Stimulated activated CD4-positive, alpha-beta T cell treated with anti-CD3 and anti-CD28 coated beads, Interleukin-1b, Interleukin-23, amount 100 ng/mL, for 4 hours (primary cell): ENCODE data around the gene HPN.
"Not testable (repeated sequence)": the region's sequence is repeated elsewhere in the genome, so short reads cannot be mapped to it uniquely, and the experiment has no call there.

Source experiments
- DNase-seq, 2 donors: peaks; one replicate each; pipeline ENCODE4 v3.0.0-alpha.2; 2020; ENCODE audit warnings: low read depth in 2 of 2

HPN gene

DNA sequence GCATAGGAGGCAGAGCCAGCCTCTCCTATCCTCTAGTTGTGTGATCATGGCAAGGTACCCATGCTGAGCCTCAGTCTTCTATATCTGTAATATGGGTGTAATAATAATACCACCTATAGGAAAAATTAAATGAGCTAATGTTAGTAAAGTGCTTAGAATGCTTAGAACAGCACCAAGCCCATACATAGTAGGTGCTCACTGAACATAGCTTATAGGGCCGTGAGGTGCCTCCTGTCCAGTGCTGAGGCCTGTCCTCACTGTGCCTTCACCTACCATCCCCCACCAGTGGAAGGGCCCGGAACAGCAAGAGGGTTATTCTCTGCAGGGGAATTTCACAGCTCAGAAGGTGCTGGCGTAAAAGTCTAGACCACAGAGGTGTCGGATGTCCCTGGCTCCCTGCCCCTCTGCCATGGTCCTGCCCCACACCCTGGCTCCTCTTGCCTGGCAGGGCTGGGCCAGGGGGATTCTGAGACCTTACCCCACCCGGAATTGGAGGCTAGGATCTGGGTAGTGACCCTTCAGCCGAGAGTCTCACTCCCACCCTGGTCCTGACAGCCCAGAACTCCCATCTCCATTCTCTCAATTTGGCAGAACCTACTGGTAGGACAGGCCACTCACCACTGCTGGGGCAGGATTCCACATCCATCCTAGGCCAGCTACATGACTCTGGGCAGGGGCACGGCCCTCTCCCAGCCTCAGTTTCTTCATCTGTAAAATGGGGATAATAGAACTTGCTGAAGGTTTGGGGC is 13.5 kb upstream of the HPN start:
- no peak for DNase-seq

DNA sequence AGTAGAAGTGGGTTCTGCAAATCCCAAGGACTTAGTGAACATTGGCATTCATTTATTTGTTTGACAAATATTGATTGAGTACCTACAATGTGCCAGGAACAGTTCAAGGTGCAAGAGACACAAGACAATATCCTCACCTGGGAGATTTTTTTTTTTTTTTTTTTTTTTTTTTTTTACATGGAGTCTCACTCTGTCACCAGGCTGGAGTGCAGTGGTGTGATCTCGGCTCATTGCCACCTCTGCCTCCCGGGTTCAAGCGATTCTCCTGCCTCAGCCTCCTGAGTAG is 13.0 kb upstream of the HPN start:
- not testable (repeated sequence) for DNase-seq

DNA sequence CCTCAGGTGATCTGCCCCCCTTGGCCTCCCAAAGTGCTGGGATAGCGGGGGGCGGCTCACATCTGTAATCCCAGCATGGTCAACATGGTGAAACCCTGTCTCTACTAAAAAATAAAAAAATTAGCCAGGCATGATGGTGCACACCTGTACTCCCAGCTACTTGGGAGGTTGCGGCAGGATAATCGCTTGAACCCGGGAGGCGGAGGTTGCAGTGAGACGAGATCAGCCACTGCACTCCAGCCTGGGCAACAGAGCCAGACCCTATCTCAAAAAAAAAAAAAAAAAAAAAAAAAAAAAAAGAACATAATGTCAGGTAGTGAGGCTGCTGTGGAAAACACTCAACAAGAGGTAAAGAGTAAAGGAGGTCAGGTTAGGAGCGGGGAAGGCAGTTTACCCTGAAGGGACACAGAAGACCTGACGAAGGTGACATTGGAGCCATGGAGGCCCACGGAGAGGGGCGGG is 12.2 kb upstream of the HPN start:
- not testable (repeated sequence) for DNase-seq

DNA sequence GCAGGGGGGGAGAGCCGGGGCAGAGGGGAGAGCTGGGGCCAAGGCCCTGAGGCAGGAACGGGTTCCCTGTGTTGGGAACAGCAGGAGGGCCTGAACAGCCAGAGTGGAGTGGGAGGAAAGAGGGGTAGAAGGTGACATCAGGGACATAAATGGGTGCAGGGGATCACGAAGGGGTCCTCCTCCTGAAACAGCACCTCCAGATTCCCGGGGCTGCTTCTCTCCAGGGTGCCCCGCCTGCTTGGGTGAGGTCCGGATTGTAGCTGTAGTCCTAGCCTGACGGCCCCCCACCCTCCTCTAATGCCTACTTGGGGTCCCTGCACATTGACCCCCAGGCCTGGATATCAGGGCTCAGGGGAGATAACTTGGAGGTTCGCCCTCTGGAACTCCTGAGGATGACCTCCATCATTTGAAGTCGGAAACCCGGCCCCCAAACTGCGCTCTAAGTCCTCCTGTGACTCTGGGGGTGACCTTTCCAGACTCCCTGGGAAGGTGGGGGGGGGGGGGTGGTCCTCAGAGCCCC is 11.7 kb upstream of the HPN start:
- DNase-seq, result no peak

DNA sequence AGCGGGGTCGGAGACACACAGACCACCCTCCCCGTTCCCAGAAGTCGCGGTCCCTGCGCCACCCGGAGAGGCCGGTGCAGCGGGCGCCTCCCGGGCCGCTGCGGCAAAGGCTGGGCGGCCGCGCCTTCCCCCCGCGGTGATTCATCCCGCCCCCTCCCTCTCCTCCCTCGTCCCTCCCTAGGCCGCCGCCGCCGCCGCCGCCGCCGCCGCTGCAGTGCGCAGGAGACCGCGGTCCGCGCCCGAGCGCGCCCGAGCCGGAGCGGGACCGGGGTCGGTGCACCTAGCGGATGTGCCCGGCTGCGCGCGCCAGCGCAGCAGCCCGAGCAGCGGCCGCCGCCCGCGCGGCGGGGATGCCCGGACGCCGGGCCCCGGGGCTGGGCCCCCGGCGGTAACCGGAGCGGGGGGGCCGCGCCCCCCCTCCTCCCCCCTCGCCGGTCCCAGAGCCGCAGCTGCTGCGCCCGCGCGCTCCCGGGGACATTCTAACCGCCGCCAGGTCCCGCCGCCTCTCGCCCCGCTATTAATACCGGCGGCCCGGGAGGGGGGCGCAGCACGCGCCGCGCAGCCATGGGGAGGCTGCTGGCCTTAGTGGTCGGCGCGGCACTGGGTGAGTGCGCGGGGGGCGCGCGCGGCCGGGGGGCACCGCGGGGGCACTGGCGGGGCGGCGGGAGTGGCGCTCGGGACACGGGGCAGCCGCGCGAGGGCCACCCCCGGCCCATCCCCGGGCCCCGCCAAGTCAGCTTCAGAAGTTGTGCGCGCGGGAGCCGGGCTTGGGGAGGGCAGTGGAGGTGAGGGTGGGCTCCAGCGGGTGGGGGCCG is 11.1 kb upstream of the HPN start, which contains the start of gene SCN1B:
Gene SCN1B (plus strand): TSS at position 214 of the 815 bp plus-strand sequence. CDS start 351 bp downstream, at position 565.
- peak; percentile 60 to 71 for DNase-seq

DNA sequence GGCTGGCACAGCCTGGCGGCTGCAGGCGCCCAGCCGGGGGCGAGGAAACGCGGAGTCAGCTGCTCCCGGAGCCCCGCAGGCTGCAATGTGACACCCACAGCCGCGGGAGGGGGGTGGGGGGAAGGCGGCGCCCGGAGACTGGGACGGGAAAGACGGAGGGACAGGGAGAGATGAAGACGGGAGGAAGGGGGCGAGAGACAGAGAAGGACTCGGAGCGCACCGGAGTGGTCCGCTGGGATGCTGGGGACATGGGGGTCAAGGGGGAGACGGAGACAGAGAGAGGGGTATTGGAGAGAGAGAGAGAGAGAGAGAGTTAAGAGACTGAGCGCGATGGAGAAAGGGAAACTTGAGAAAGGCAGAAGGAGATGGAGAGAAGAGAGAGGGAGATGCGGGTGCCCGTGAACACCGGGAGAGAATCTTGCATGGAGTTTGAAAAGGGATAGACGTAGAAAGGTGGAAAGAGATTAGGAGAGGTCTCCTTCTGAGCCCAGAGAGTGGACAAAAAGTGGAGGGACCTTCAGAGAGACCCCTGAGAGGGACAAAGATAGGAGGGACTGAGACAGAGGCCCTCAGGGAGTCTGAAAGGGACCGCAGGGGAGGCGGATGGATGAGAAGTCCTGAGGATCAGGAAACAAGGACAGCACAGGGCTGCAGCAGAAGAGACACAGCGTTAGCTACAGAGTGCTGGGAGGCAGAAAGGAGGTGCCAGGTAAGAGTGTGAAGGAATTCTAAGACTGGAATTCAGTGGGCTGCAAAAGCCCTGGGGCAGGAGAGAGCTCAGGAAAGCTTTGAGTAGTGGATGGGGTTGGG is 10.2 kb upstream of the HPN start:
- DNase-seq, result no peak

DNA sequence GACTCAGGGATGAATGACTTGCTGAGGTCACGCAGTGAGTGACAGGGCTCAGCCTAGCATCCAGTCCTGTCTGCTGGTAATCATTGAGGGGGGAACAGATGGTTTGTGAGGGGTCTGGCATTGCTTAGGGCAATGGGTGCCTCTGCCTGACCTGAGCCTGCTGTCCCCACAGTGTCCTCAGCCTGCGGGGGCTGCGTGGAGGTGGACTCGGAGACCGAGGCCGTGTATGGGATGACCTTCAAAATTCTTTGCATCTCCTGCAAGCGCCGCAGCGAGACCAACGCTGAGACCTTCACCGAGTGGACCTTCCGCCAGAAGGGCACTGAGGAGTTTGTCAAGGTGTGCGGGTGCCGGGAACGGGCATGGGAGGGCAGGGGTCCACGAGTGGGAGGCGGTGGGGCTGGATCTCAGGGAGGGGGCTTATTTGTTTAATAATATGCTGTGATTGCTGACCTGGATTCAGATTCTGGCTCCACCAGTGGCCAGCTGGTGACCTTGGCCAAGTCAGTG is 9.1 kb upstream of the HPN start:
- no peak for DNase-seq

DNA sequence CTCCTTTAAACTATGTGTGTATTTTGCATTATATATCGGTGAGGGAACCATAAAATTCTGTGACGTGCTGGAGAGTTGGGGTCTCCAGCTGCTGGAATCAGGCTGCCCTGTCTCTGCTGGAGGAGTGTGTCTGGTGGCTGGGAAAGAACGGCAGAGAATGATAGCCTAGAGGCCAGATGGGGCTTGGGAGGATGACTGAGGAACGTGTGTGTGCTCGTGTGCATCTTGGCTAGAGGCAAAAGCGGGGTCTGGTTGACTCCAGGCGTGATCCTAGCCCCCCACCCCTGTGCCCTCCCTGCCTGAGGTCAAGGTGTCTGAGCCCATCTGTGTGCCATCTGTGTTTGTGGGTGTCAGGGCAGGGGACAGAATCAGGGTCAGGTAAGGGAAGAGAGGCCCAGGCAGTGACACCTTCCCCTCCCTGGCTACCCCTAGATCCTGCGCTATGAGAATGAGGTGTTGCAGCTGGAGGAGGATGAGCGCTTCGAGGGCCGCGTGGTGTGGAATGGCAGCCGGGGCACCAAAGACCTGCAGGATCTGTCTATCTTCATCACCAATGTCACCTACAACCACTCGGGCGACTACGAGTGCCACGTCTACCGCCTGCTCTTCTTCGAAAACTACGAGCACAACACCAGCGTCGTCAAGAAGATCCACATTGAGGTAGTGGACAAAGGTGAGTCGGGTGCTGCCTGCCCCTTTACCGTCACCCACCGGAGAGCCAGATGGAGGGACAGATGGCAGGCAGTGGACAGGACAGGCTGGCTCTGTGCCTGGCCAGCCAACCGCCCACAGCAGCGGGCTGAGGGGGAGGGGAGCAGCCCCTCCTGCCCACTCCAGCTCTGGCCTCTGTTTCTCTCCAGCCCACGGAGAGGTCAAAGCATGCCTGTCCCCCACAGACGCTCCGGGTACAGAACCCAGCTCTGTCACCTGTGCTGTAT is 8.2 kb upstream of the HPN start:
- DNase-seq, result no peak

DNA sequence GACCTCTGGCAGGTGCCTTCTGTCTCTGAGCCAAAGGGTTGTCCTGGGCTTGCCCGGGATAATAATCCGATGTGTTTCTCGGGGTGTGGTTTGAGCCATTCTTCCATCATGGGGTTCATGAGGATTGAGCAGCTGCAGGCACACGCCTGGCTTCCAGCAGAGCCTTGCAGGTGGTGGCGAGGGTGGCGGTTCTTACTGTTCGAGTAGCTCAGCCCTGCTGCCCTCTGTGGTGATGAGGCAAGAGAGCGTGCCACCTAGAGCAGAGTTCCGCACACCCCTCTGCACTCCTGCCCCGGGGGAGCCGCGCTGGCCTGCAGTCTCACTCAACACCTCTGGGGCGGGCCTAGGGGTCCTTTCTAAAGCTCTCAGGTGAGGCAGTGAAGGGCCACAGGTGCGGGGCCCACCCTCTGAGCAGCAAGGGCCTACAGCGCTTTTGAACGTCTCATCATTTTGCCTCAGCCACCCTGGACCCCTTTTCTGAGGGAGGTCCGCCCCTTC is 7.5 kb upstream of the HPN start:
- no peak for DNase-seq

DNA sequence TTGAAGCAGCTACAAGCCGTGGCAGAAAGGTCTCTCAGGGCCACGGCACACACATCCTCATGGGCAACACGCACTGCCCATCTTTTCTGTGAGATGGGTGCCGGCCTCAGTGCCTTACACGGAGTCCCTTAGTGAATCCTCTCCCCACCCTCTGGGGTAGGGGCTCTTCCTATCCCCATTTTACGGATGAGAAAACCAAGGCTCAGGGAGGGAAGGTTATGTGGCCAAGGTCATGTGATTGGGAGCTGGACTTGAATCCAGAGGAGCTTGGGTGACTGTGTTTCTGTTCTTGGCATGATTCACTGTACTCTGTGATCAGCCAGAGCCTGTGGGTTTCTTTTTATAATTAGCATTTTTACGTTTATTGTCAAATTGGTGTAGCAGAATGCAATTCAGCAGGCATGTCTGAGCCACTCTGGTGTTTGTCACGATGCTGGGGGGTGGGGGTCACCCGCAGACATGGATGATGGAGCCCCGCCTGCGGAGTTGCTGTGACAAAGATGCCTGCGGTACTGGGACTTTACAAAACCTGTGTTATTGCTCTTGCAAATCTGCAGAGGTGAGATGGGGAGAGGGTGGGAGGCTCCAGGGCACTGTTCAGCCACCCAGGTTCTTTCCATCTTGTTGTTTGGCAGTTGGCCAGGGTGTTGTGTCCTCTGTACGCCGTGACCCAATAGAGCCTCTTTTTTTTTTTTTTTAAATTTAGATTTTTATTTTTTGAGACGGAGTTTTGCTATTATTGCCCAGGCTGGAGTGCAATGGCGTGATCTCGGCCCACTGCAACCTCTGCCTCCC is 6.7 kb upstream of the HPN start:
- no peak for DNase-seq

DNA sequence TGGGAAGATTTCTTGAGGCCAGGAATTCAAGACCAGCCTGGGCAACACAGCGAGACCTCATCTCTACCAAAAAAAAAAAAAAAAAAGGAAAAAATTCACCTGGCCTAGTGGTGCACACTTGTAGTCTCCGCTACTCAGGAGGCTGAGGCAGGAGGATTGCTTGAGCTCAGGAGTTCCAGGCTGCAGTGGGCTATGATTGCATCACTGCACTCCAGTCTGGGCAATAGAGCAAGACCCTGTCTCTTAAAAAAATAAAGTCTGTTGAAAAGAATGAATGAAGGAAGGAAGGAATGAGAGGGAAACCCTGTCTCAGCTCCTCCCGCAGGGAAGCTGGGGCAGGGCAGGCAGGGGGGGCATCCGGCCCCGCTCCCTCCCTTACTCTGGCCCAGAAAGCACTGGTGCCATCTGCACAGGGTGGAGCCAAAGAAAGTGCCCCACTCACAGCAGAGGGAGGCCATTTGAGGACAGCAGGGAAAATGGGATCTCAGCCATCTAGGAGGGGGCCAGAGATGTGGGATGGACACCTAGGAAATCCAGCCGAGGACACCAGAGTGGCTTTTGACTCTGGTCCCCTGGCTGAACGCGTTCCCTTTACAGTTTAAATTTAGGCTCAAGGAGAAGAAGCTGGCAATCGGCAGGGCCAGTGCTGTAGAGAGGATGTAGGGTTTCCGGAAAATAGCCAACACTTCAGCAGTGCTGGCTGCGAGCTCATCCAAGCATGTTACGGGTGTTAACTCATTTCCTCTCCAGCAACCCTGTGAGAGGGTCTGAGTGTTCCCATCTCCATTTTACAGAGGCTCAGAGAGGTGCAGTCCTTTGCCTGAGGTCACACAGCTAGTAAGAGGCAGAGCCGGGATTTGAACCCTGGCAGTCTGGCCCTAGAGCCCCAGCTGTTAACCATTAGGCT is 3.6 kb upstream of the HPN start:
- no peak for DNase-seq

DNA sequence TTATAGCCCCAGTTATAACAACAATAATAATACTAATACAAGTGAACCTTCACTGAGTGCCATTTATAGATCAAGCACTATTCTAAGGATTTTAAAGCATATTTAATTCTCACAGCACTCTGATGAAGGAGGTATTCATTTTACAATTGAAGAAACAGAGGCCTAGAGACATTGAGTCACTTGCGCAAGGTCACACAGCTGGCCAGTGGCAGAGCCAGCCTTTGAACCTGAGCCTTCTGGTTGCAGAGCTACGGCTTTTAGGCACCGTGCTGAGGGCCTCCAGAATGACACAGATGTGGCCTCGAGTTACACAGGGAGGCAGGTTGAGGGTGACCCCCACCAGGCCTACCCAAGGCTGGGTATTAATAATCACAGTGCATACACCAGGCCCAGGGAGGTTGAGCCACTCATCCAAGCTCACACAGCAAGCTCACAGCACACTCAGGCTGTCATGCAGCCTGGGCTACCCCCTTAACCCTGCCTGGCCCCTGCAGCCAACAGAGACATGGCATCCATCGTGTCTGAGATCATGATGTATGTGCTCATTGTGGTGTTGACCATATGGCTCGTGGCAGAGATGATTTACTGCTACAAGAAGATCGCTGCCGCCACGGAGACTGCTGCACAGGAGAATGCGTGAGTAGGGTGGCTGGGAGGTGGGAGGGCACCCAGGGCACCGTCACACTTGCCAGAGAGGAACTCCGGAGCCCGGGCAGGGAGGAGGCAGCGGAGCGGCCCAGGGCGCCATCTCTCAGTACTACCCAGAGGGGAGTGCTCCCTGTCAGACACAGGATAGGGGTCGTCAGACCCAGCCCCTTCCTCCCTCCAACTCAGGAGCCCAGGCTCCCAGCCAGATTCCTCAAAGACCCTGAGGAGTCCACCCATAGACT is 2.7 kb upstream of the HPN start:
- DNase-seq, result no peak

DNA sequence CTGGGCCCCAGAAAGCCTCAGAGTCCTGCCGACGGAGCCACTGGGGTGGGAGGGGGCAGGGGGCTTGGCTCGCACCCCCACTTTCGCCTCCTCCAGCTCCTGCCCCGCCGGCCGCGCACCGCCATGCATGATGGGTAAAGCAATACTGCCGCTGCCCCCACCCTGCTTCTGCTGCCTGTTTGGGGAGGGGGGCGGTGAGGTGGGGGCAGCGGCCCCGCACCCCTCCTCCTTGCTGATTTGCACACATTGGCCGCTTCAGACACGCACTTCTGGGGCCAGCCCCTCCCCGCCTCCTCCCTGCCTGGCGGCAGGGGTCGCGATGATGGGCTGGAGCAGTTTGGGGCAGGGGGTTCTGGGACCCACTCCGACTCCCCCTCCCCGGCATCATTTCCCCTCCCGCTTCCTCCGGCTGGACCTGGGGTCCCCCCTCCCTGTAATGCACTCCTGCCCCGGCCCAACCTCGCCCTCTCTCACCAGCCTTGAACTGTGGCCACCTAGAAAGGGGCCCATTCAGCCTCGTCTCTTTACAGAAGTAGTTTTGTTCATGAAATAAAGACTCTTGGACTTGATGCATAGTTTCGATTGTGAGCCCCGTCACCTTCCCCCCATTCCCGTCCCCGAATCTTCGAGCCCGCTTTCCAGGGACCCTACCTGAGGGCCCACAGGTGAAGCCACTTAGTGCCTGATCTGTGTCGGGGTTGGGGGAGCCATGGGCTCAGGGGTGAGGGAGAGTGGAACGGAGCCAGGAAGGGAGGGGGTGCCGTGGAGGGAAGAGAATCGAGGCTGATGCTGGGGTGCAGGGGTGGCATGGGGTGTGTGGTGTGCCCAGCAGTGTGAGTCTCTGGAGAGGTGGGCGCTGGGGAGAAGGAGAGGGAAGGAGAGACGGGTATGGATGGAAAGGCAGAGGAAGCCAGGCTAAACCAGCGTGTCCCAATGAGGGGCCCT is 1.4 kb upstream of the HPN start:
- no peak for DNase-seq

DNA sequence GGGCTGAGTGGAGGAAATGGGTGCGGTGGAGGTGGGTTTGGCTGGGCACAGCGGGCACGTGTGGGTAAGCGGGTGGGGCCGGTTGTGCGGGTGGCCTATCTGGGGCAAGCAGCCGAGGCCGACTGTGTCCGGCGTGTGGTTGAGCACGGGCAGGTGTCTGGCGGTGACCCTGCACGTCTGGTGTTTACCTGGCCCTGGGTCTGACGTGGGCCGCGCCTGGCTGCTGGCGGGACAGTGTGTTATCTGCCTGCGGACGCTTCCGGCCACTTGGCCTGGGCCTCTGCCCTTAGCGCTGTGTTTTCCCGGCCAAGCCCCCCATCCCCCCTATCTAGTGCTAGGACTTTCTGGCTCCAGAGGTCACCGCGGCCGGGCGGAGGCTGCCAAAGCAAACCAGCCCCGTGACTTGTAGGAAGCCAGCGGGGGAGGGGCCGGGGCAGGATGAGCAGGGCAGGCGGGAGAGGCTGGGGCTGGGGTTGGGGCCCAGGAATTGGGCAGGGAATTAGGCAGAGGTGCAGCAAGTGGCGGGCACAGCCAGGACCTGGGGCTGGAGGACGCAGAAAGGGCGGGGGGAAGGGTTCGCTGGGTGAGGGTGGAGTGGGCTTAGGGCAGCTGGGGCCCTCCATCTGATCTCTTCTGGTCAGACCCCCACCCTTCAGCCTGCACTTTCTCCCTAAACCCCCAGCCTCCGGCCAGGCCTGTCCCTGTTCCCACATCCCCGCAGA is 534 bp upstream of the HPN start:
- DNase-seq, result peak in 1 of 2 donors; percentile 26

DNA sequence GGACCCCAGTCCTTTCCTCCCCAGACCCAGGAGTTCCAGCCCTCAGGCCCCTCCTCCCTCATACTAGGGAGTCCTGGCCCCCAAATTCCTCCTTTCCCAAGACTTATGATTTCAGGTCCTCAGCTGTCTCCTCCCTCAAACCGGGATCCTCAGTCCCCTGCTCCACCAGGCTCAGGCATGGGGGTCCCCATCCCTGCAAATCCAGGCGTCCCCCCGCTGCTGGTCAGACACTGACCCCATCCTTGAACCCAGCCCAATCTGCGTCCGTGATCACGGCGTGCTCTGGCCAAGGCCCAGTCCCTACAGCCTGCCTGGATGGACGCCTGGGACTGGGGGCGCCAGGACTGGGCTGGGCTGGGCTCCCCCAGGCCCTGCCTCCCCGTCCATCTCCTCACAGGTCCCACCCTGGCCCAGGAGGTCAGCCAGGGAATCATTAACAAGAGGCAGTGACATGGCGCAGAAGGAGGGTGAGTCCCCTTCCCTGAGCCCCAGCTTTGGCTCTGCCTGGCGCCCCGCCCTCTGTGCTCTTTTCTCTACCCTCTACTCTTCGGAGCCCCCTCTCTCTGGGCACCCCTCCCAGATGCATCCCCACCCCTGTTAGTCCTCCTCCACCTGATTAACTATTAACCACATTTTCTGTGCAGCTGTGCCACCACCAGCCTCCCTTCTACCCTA is 672 bp downstream of the HPN start:
- DNase-seq, result no peak
